Gastrocnemius medialis (tissue), 4 donors: ENCODE results near the gene FGD5. TPM values are rescaled to one million over a fixed set of nuclear protein-coding genes. Genes with fewer than 3 reads are reported as not detected.

Experiments used
- ATAC-seq, 2 donors: fragments of 150-250 bp; one replicate each; pipeline ENCODE4 v1.9.1; 2016
- DNase-seq, 2 donors: peaks; one replicate each; pipeline ENCODE4 v3.0.0-alpha.2; 2019
- H3K27ac ChIP-seq, 4 donors: fragments of 200-600 bp; sonication (generic); 1 replicate in 1 of 4; 2 replicates in 3 of 4; pipeline ENCODE4 v1.5.1; 2016 to 2018; ENCODE audit warnings: mild to moderate bottlenecking in 2 of 4, moderate library complexity in 1 of 4
- H3K27me3 ChIP-seq, 3 donors: fragments of 200-600 bp; sonication (generic) in 2 of 3; 1 replicate in 1 of 3; 2 replicates in 2 of 3; pipeline versions ENCODE4 v1.5.1 to v1.6.0; 2016 to 2019; ENCODE audit warnings: mild to moderate bottlenecking in 1 of 3, moderate library complexity in 1 of 3
- H3K36me3 ChIP-seq, 2 donors: fragments of 200-600 bp; sonication (generic) in 1 of 2; one replicate each; pipeline ENCODE4 v1.5.1; 2017 to 2018
- H3K4me1 ChIP-seq, 2 donors: fragments of 200-600 bp; sonication (generic) in 1 of 2; one replicate each; pipeline ENCODE4 v1.5.1; 2016 to 2017; ENCODE audit warnings: mild to moderate bottlenecking in 2 of 2
- H3K4me3 ChIP-seq, 4 donors: fragments of 200-600 bp; sonication (generic) in 3 of 4; 1 replicate in 1 of 4; 2 replicates in 3 of 4; pipeline ENCODE4 v1.5.1; 2016 to 2019; ENCODE audit warnings: mild to moderate bottlenecking in 2 of 4
- H3K9me3 ChIP-seq, 3 donors: fragments of 200-600 bp; sonication (generic) in 2 of 3; 1 replicate in 1 of 3; 2 replicates in 2 of 3; pipeline ENCODE4 v1.5.1; 2016 to 2019
- POLR2A ChIP-seq, 2 donors: fragments of 450-650 bp; IDR thresholded peaks; one replicate each; pipeline ENCODE4 v1.6.1; 2017; ENCODE audit warnings: antibody characterized with exemption in 2 of 2, mild to moderate bottlenecking in 2 of 2, moderate library complexity in 2 of 2
- in situ Hi-C, 4 donors: fragments of 200-750 bp; cut with MboI; loops; one replicate each; pipeline versions ENCODE4 v1.15.0 to v1.8.0; 2017; ENCODE audit warnings: low sequenced_read_pairs in 4 of 4
- intact Hi-C: fragments of 100-400 bp; cut with DNase I; formaldehyde crosslinking; loops from one replicate; pipeline ENCODE4 v1.15.1; 2023; ENCODE audit warnings: low total_unique reads
- total RNA-seq, 4 donors: library from RNA; depleted of rRNA; stranded (reverse); fragments of >200 nt; gene quantifications; one replicate each; pipeline versions ENCODE4 v1.1.0 to v1.2.3, GENCODE V29; 2016
- TF ChIP-seq, protein P1 (sequence below), 5 experiments: fragments of 450-650 bp in 3 of 5; fragments of 200-600 bp in 2 of 5; sonication (generic) in 2 of 5; IDR thresholded peaks in 4 of 5; conservative IDR thresholded peaks in 1 of 5; 1 replicate in 4 of 5; 2 replicates in 1 of 5; pipeline ENCODE4 v1.5.1; 2016 to 2019; ENCODE audit warnings: antibody characterized with exemption in 5 of 5, mild to moderate bottlenecking in 3 of 5, moderate library complexity in 3 of 5

Gene FGD5
- total RNA-seq, 4 donors from 2014 or later: 4.4 to 8.4 (median 5.2) TPM

DNA sequence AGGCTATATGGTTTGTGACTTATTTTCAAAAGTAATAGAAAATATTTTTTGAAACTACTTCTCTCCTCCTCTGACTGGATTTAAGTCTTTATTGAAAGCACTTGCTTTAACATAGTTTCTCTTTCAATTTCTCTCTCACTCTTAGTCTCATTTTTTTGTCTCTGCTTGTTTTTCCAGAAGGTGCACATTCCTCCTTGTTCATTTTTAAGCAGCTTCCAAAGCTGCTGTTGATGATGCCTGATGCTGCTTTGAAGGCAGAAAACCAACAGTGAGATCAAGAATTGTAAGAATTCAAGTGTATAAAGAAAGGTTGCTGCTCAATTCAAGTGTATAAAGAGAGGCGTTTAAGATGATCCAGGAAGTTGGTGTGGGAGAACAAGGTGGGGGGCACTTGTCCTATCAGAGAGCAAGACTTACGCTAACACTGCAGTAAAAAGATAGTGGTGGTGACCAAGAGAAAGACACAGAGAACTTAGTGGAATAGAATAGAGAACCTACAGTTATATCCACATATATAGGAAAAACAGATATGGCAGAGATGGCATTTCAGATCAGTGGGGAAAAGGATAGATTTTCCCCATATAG lies 140.7 kb downstream of the FGD5 start:
- H3K4me1 ChIP-seq: peaks cover 29 to 30% of the 10 kb centered on the region in 2 donors
- in situ Hi-C loops (no loop called here), intact Hi-C loops (no loop called here)
- TF ChIP-seq, protein P1, sequence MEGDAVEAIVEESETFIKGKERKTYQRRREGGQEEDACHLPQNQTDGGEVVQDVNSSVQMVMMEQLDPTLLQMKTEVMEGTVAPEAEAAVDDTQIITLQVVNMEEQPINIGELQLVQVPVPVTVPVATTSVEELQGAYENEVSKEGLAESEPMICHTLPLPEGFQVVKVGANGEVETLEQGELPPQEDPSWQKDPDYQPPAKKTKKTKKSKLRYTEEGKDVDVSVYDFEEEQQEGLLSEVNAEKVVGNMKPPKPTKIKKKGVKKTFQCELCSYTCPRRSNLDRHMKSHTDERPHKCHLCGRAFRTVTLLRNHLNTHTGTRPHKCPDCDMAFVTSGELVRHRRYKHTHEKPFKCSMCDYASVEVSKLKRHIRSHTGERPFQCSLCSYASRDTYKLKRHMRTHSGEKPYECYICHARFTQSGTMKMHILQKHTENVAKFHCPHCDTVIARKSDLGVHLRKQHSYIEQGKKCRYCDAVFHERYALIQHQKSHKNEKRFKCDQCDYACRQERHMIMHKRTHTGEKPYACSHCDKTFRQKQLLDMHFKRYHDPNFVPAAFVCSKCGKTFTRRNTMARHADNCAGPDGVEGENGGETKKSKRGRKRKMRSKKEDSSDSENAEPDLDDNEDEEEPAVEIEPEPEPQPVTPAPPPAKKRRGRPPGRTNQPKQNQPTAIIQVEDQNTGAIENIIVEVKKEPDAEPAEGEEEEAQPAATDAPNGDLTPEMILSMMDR (IDR thresholded peaks at IDR 0.05 in 4 of 5, conservative IDR thresholded peaks at IDR 0.05 in 1 of 5): no peak
- TF ChIP-seq POLR2A (IDR thresholded peaks at IDR 0.05): no peak
- H3K27ac ChIP-seq: no peak overlapping the region
- DNase-seq (no peak), ATAC-seq (no peak)
- peaks cover 0 to 7% of the 10 kb centered on the region in 2 donors for H3K36me3 ChIP-seq
- H3K9me3 ChIP-seq: no peaks in the 10 kb centered on the region
- H3K27me3 ChIP-seq: no peaks in the 10 kb centered on the region
- no peak overlapping the region for H3K4me3 ChIP-seq

DNA sequence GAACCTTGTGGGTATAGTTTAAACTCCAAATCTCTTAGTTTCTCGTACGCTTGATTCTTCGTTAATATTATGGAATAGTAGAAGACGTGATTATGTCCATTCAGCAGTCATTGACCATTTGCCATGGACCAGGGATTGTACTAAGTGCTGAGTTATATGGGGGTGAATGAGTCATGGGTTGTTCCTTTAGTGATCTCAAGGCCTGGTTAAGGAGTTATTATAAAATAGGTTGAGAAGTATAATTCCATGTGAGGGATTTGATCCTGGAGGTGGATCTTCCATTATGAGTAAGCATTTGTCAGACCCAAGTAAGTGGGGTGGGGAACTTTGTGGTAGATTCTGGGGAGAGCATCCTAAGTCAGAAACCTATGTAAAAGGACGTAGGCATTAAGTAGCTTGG lies 144.0 kb downstream of the FGD5 start:
- intact Hi-C loops: no loop called here
- no peak for TF ChIP-seq POLR2A (IDR thresholded peaks at IDR 0.05)
- TF ChIP-seq, protein P1 (IDR thresholded peaks at IDR 0.05 in 4 of 5, conservative IDR thresholded peaks at IDR 0.05 in 1 of 5): no peak

DNA sequence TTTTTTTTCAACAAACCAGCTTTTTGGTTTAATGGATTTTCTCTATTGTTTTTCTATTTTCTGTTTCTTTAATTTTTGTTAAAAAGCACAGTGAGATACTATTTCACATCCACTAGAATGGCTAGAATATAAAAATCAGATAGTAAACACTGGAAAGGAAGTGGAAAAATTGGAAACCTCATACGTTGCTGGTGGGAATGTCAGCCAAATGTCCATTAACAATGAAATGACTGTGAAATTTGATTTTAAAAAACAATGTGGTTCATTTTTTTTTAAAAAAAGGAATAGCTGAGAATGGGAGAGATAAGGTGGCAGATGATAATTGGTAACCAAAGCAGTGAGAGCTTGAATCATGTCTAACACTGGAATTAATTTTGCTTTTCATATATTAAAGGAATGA lies 148.5 kb downstream of the FGD5 start:
- DNase-seq: no peak
- TF ChIP-seq, protein P1 (IDR thresholded peaks at IDR 0.05 in 4 of 5, conservative IDR thresholded peaks at IDR 0.05 in 1 of 5): no peak
- no peak for TF ChIP-seq POLR2A (IDR thresholded peaks at IDR 0.05)
- Histone ChIP-seq H3K9me3 (no peaks in the 10 kb centered on the region), H3K36me3 (peaks cover 0 to 2% of the 10 kb centered on the region in 2 donors), H3K27me3 (no peaks in the 10 kb centered on the region), H3K4me1 (no peaks in the 10 kb centered on the region), H3K4me3 (no peak overlapping the region), H3K27ac (no peak overlapping the region)
- ATAC-seq: no peak
- intact Hi-C loops (no loop called here), in situ Hi-C loops (no loop called here)

More for the DNA sequence above, 144.0 kb downstream of the FGD5 start:
- Histone ChIP-seq H3K9me3 (no peaks in the 10 kb centered on the region), H3K36me3 (peaks cover 0 to 7% of the 10 kb centered on the region in 2 donors), H3K4me3 (no peak overlapping the region), H3K27me3 (no peaks in the 10 kb centered on the region), H3K4me1 (peaks cover 5 to 6% of the 10 kb centered on the region in 2 donors), H3K27ac (no peak overlapping the region)
- DNase-seq (no peak), ATAC-seq (no peak)
- in situ Hi-C loops: no loop called here

DNA sequence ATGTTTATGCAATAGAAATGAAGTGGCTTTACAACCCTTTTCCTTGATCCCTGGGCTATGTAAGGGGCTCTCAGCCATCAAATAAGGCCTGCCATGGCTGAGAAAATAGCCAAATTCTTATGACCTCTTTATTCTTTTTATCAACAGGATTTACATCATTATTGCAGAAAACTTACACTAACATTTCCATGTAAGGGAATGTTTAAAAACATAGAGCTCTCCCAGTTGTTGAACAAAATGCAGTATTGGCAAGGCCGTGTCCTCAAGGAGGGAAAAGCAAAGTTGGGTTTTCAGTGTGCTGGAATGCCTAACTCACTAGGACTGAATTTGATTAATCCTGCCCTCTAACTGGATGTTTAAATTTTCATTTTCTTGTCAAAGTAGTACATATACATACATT lies 150.9 kb downstream of the FGD5 start:
- H3K4me3 ChIP-seq: no peak overlapping the region
- no peak for TF ChIP-seq POLR2A (IDR thresholded peaks at IDR 0.05)
- TF ChIP-seq, protein P1 (IDR thresholded peaks at IDR 0.05 in 4 of 5, conservative IDR thresholded peaks at IDR 0.05 in 1 of 5): no peak
- ATAC-seq (no peak), DNase-seq (no peak)
- H3K36me3 ChIP-seq: peaks cover 0 to 6% of the 10 kb centered on the region in 2 donors
- in situ Hi-C loops (no loop called here), intact Hi-C loops (loop anchor here (1.0 kb wide), 1 partner anchor 36 kb away; no protein-coding TSS in a partner anchor)
- no peaks in the 10 kb centered on the region for H3K9me3 ChIP-seq
- no peaks in the 10 kb centered on the region for H3K27me3 ChIP-seq
- H3K4me1 ChIP-seq: no peaks in the 10 kb centered on the region
- H3K27ac ChIP-seq: no peak overlapping the region

DNA sequence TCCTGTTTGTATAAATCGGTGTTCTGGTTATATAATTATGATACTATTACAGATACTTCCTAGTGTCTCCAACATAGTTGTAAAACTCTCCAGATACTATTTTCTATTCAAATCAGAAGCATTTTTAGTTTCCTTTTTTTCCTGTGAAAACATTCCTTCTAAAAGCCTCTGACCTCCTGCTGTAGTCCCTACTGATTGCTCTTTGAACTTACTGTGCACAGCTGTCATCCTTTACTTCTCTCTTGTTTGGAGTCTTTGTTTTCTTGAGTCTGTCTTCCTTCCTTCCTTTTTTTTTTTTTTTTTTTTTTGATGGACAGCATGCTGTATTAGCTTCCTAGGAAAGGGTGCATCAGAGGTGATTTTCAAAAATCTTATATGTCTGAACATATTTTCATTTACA lies 157.6 kb downstream of the FGD5 start:
- peaks cover 0 to 6% of the 10 kb centered on the region in 2 donors for H3K36me3 ChIP-seq
- H3K27me3 ChIP-seq: no peaks in the 10 kb centered on the region
- H3K4me3 ChIP-seq: no peak overlapping the region
- no peak overlapping the region for H3K27ac ChIP-seq
- in situ Hi-C loops (no loop called here), intact Hi-C loops (no loop called here)
- no peaks in the 10 kb centered on the region for H3K9me3 ChIP-seq
- peaks cover 6 to 17% of the 10 kb centered on the region in 2 donors for H3K4me1 ChIP-seq
- TF ChIP-seq POLR2A (IDR thresholded peaks at IDR 0.05): no peak
- TF ChIP-seq, protein P1 (IDR thresholded peaks at IDR 0.05 in 4 of 5, conservative IDR thresholded peaks at IDR 0.05 in 1 of 5): no peak
- ATAC-seq: no peak
- no peak for DNase-seq
